WERI-Rb-1 (cell line): ENCODE results near the gene SPEF1.

ENCODE experiments used
- DNase-seq: peaks from one replicate; pipeline ENCODE4 v3.0.0-alpha.2; 2020
- H3K27ac ChIP-seq: fragments of 250-450 bp; sonication (Bioruptor Pico); 2 replicates; pipeline ENCODE4 v1.5.1; 2020; ENCODE audit warnings: mild to moderate bottlenecking, moderate library complexity
- H3K27me3 ChIP-seq: fragments of 250-450 bp; sonication (Bioruptor Pico); 2 replicates; pipeline ENCODE4 v1.5.1; 2021; ENCODE audit warnings: mild to moderate bottlenecking, low read depth, moderate library complexity; ENCODE audit not compliant: insufficient read depth, severe bottlenecking
- H3K36me3 ChIP-seq: fragments of 250-450 bp; sonication (Bioruptor Pico); 2 replicates; pipeline ENCODE4 v1.5.1; 2020; ENCODE audit warnings: mild to moderate bottlenecking, moderate library complexity
- H3K4me3 ChIP-seq: 2 replicates; pipeline ENCODE4 v1.5.1; 2011; ENCODE audit warnings: low read depth, mild to moderate bottlenecking, control low read depth, low read length
- H3K9me3 ChIP-seq: fragments of 250-450 bp; sonication (Bioruptor Pico); 2 replicates; pipeline ENCODE4 v1.5.1; 2021; ENCODE audit warnings: mild to moderate bottlenecking, moderate library complexity; ENCODE audit not compliant: severe bottlenecking
- TF ChIP-seq, protein P1 (sequence below): IDR thresholded peaks from 2 replicates; pipeline ENCODE4 v1.5.1; 2011; ENCODE audit warnings: low read depth, mild to moderate bottlenecking, control low read depth, inconsistent platforms, low read length

SPEF1 gene

GRCh38 chr20:3763671-3764601 lies 17.3 kb downstream of the SPEF1 start:
- TF ChIP-seq, protein P1, sequence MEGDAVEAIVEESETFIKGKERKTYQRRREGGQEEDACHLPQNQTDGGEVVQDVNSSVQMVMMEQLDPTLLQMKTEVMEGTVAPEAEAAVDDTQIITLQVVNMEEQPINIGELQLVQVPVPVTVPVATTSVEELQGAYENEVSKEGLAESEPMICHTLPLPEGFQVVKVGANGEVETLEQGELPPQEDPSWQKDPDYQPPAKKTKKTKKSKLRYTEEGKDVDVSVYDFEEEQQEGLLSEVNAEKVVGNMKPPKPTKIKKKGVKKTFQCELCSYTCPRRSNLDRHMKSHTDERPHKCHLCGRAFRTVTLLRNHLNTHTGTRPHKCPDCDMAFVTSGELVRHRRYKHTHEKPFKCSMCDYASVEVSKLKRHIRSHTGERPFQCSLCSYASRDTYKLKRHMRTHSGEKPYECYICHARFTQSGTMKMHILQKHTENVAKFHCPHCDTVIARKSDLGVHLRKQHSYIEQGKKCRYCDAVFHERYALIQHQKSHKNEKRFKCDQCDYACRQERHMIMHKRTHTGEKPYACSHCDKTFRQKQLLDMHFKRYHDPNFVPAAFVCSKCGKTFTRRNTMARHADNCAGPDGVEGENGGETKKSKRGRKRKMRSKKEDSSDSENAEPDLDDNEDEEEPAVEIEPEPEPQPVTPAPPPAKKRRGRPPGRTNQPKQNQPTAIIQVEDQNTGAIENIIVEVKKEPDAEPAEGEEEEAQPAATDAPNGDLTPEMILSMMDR, result no peak
- Histone ChIP-seq H3K4me3 (no peak overlapping the region), H3K9me3 (no peaks in the 10 kb centered on the region), H3K36me3 (peaks cover 8% of the 10 kb centered on the region), H3K27ac (no peak overlapping the region), H3K27me3 (no peaks in the 10 kb centered on the region)
- no peak for DNase-seq

DNA sequence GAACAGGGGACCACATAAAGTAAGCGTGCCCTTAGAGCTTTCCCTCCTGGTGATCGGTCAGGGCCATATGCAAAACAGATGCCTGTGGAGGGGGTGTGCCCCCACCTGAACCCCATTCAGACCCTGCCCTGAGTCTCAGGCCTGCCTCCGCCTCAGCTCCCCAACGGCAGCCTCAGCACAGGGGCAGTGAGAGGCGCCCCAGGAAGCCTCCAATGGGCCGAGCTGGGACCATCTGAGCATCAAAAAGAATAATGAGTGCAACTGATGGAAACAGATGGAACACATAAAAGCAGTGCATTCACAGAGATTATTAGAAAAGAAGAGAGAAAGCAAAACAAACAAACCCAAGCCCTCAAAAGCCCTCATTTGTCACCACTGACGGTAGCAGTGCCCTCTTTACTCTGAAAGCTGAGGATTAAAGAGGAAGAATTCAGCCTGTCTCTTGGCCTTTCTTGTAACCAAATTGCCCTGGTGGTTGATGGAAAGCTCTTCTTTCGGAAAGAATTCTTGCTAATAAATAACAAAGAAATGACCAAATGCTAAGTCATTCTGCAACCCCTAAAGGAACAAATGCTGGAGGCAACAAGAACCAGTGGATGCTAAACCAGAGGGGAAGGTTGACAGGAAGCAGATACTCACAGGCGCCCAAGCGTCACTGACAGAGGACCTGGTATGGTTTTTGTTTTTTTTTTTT lies 20.4 kb downstream of the SPEF1 start:
- Histone ChIP-seq H3K36me3 (peaks cover 24% of the 10 kb centered on the region), H3K27ac (no peak overlapping the region), H3K27me3 (no peaks in the 10 kb centered on the region), H3K4me3 (no peak overlapping the region), H3K9me3 (no peaks in the 10 kb centered on the region)
- no peak for DNase-seq
- TF ChIP-seq, protein P1, result no peak

DNA sequence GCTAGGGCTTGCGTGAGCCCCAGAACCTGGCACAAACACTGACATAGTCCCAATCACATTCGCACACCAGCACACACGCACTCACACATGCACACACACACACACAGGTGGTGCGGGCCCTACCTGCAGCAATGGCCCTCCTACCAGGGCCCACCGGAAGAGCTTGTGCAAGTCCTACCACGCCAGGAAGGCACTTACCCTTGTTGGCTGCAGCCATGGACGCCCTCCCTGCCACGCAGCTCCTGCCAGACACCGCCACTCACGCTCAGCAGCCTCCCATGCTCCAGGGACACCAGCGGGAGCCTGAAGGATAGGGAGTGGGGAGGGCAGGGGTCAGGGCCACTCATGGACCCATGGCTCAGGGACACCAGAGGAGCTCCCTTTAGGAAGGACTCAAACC lies 21.4 kb downstream of the SPEF1 start:
- no peaks in the 10 kb centered on the region for H3K9me3 ChIP-seq
- no peak overlapping the region for H3K4me3 ChIP-seq
- H3K36me3 ChIP-seq, result peaks cover 24% of the 10 kb centered on the region
- DNase-seq, result no peak
- TF ChIP-seq, protein P1, result no peak
- no peak overlapping the region for H3K27ac ChIP-seq
- no peaks in the 10 kb centered on the region for H3K27me3 ChIP-seq

DNA sequence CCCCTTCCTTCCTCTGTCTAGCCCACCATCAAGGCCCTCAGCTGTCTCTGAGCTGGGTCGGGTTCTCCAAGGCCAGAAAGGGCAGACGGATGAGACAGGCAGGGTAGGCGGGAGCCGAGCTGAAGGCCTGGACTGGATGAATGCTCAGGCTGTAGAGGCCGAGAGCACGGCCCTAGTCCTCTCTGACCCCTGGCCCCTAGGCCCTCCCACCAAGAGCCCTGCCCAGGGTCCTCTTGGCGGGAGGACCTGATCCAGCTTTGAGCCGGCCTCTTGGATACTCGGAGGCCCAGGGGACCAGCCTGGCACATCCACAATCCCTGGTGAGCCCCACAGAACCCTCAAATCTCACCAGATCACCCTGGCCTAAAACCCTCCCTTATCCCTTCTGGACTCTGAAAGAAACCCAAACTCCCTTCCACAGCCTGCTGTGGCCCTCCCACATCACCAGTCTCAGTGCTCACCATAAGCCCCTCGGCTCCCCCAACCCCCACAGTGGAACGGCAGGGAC lies 21.9 kb downstream of the SPEF1 start:
- Histone ChIP-seq H3K36me3 (peaks cover 24% of the 10 kb centered on the region), H3K27ac (no peak overlapping the region), H3K27me3 (no peaks in the 10 kb centered on the region), H3K4me3 (no peak overlapping the region), H3K9me3 (no peaks in the 10 kb centered on the region)
- DNase-seq, result no peak
- TF ChIP-seq, protein P1, result no peak

DNA sequence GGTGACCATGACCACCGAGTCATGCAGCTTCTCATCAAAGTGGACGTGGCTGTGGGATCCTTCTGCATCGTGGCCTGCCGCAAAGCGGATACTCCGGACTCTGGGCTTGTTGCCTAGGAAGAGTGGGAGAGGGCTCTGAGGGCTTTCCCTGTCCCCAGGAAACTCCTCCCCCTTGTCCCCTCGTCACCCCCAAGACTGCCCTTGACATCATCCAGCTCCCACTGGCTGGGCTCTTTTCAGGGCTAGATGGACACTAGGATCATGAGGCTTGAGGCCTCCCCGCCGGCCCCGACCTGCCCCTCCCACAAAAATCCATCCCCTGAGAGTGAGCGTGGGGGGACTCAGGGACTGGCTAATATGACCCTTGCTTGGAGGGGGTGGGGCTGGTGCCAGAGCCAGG lies 22.7 kb downstream of the SPEF1 start:
- Histone ChIP-seq H3K4me3 (no peak overlapping the region), H3K9me3 (no peaks in the 10 kb centered on the region), H3K27me3 (no peaks in the 10 kb centered on the region), H3K27ac (no peak overlapping the region), H3K36me3 (peaks cover 24% of the 10 kb centered on the region)
- no peak for DNase-seq
- TF ChIP-seq, protein P1, result no peak
